HepG2 (cell line): ENCODE data around the gene ZNF33B. TPM values are rescaled to one million over a fixed set of nuclear protein-coding genes. Genes with fewer than 3 reads are reported as not detected.

Experiments used
- ATAC-seq: fragments of 200-7000 bp; cut with Tn5 transposase; 3 replicates; pipeline ENCODE4 v1.9.1; 2020; ENCODE audit warnings: mild to moderate bottlenecking, moderate library complexity
- BruUV-seq: library from RNA; stranded (reverse); fragments of 400-500 nt; replicated peaks from 2 replicates; lab custom pipeline; 2021; lab: Mats Ljungman, UMichigan
- CTCF ChIA-PET: fragments of 300-600 bp; formaldehyde crosslinking; extraction: SDS; loops from one replicate; lab custom pipeline; 2021; ENCODE audit warnings: low total read pairs, inconsistent platforms, low intra/inter-chr PET ratio; lab: Yijun Ruan, JAX
- POLR2A ChIA-PET: fragments of 350-600 bp; sonication (Branson Sonifier 250); formaldehyde crosslinking; loops from one replicate; lab custom pipeline; 2020; ENCODE audit warnings: antibody characterized with exemption, inconsistent platforms; lab: Yijun Ruan, JAX
- DNase-seq: peaks from one replicate; pipeline ENCODE4 v3.0.0-alpha.2; 2015; ENCODE audit warnings: low spot score
- FAIRE-seq: peaks from 3 replicates; lab custom pipeline; 2011; peaks lifted over from hg19 to GRCh38; lab: Jason Lieb, UNC
- H2AFZ ChIP-seq: one replicate; pipeline ENCODE4 v1.6.1; 2011; ENCODE audit warnings: low read length, inconsistent platforms
- H3K27ac ChIP-seq: fragments of 300-600 bp; 3 replicates; pipeline ENCODE4 v1.8.0; 2011; ENCODE audit warnings: mixed run types, mild to moderate bottlenecking, mixed read lengths, low read length, inconsistent platforms; ENCODE audit not compliant: insufficient read depth; ENCODE audit errors: extremely low read length
- H3K27me3 ChIP-seq, 2 experiments: fragments of 200-600 bp in 1 of 2; 2 replicates in 1 of 2; 3 replicates in 1 of 2; pipeline versions ENCODE4 v1.6.0 to v1.8.0; 2011; ENCODE audit warnings: low read length in 2 of 2, mild to moderate bottlenecking in 2 of 2, moderate library complexity in 2 of 2, inconsistent platforms in 1 of 2; ENCODE audit not compliant: insufficient read depth in 2 of 2, control insufficient read depth in 1 of 2
- H3K36me3 ChIP-seq, 2 experiments: fragments of 200-600 bp in 1 of 2; replicated peaks in 1 of 2; 2 replicates in 1 of 2; 3 replicates in 1 of 2; pipeline versions ENCODE4 v1.5.1 to v1.8.0; 2011; ENCODE audit warnings: low read length in 2 of 2, inconsistent platforms in 1 of 2; ENCODE audit not compliant: insufficient read depth in 2 of 2, control insufficient read depth in 1 of 2
- H3K4me1 ChIP-seq: 2 replicates; pipeline ENCODE4 v1.5.1; 2012; ENCODE audit warnings: low read length, inconsistent platforms; ENCODE audit not compliant: insufficient read depth
- H3K4me2 ChIP-seq: 2 replicates; pipeline ENCODE4 v1.6.0; 2011; ENCODE audit warnings: low read depth, low read length, inconsistent platforms
- H3K4me3 ChIP-seq, 3 experiments: fragments of 200-600 bp in 1 of 3; sonication (generic), shearing (Covaris generic) in 1 of 3; replicated peaks in 1 of 3; 2 replicates each; pipeline ENCODE4 v1.5.1; 2011 to 2016; ENCODE audit warnings: low read length in 3 of 3, inconsistent platforms in 2 of 3, low read depth in 2 of 3, mild to moderate bottlenecking in 2 of 3, control low read depth in 1 of 3, mixed read lengths in 1 of 3; ENCODE audit not compliant: insufficient read depth in 1 of 3
- H3K79me2 ChIP-seq: one replicate; pipeline ENCODE4 v1.6.1; 2011; ENCODE audit warnings: low read length, inconsistent platforms; ENCODE audit not compliant: insufficient read depth
- H3K9ac ChIP-seq: 2 replicates; pipeline ENCODE4 v1.6.0; 2011; ENCODE audit warnings: mild to moderate bottlenecking, low read depth, low read length, inconsistent platforms; ENCODE audit not compliant: insufficient read depth
- H3K9me3 ChIP-seq: 2 replicates; pipeline ENCODE4 v1.5.1; 2012; ENCODE audit warnings: mild to moderate bottlenecking, low read length
- H4K20me1 ChIP-seq: 2 replicates; pipeline ENCODE4 v1.6.0; 2011; ENCODE audit warnings: inconsistent platforms, mild to moderate bottlenecking, low read length, moderate library complexity; ENCODE audit not compliant: insufficient read depth
- HMGA1 ChIP-seq: sonication (generic); formaldehyde crosslinking; conservative IDR thresholded peaks from 2 replicates; pipeline ENCODE4 v1.4.0; 2020; ENCODE audit warnings: missing genetic modification reagents
- SIX4 ChIP-seq: sonication (generic); formaldehyde crosslinking; IDR thresholded peaks from 2 replicates; pipeline ENCODE4 v1.4.0; 2020; ENCODE audit warnings: missing genetic modification reagents
- SYNCRIP ChIP-seq: fragments of 200-400 bp; formaldehyde crosslinking; IDR thresholded peaks from 2 replicates; pipeline ENCODE4 v1.6.1; 2018; ENCODE audit warnings: mild to moderate bottlenecking, low read depth, low read length; ENCODE audit not compliant: insufficient read depth
- ZFAT ChIP-seq: sonication (generic); formaldehyde crosslinking; conservative IDR thresholded peaks from 2 replicates; pipeline ENCODE4 v1.8.1; 2023; ENCODE audit warnings: missing genetic modification reagents, inconsistent platforms
- ZFP37 ChIP-seq: sonication (generic); formaldehyde crosslinking; IDR thresholded peaks from 2 replicates; pipeline ENCODE4 v1.4.0; 2020; ENCODE audit warnings: missing genetic modification reagents, borderline replicate concordance
- ZNF264 ChIP-seq: sonication (generic); formaldehyde crosslinking; IDR thresholded peaks from 2 replicates; pipeline ENCODE4 v1.4.0; 2020; ENCODE audit warnings: missing genetic modification reagents
- ZNF598 ChIP-seq: sonication (generic); formaldehyde crosslinking; IDR thresholded peaks from 2 replicates; pipeline ENCODE4 v1.5.1; 2020; ENCODE audit warnings: mild to moderate bottlenecking, missing genetic modification reagents, borderline replicate concordance
- ZNF614 ChIP-seq: IDR thresholded peaks from 2 replicates; pipeline ENCODE4 v1.6.1; 2018; ENCODE audit warnings: missing biosample characterization, missing genetic modification reagents, inconsistent platforms, borderline replicate concordance
- ZNF746 ChIP-seq: sonication (generic); formaldehyde crosslinking; IDR thresholded peaks from 2 replicates; pipeline ENCODE4 v1.8.0; 2022; ENCODE audit warnings: mild to moderate bottlenecking, missing genetic modification reagents
- ZNF749 ChIP-seq: sonication (generic); formaldehyde crosslinking; IDR thresholded peaks from 2 replicates; pipeline ENCODE4 v1.8.0; 2022; ENCODE audit warnings: mild to moderate bottlenecking, missing genetic modification reagents, moderate library complexity, borderline replicate concordance
- WGBS: methylation state at CpG from one replicate; pipeline ENCODE4 v1.1.6; 2017; ENCODE audit warnings: low lambda C conversion rate; 5-methylcytosine and 5-hydroxymethylcytosine counted together
- in situ Hi-C: cut with HindIII; loops from 2 replicates; pipeline ENCODE4 v1.10.0; 2017; ENCODE audit warnings: low pct_unique_long_range_greater_than_20kb; ENCODE audit not compliant: extremely low pct_ligation_motif_present
- intact Hi-C: fragments of 100-400 bp; cut with micrococcal nuclease; formaldehyde crosslinking; loops from one replicate; pipeline ENCODE4 v1.10.0; 2022; ENCODE audit not compliant: unreplicated experiment
- polyA plus RNA-seq, 8 experiments: library from polyadenylated mRNA; depleted of rRNA in 3 of 8; stranded (reverse) in 7 of 8; unstranded in 1 of 8; fragments of >200 nt; fragmentation: Illumina TruSeq in 4 of 8; extraction: Trizol in 4 of 8; gene quantifications; 2 replicates each; pipeline versions ENCODE4 v1.2.1 to v1.2.3, GENCODE V29; 2011 to 2016; ENCODE audit warnings: low read depth in 4 of 8, missing spikeins in 1 of 8, mixed read lengths in 1 of 8; ENCODE audit not compliant: insufficient read depth in 1 of 8
- total RNA-seq, 5 experiments: library from RNA; depleted of rRNA; stranded (reverse); fragments of >200 nt; fragmentation: Illumina TruSeq; extraction: Trizol; gene quantifications; 2 replicates each; pipeline ENCODE4 v1.2.3, GENCODE V29; 2016; ENCODE audit warnings: low read depth in 1 of 5

Gene ZNF33B
- total and polyA plus RNA-seq, 2 of the 13 experiments (the other 11 are each of a cell fraction or from before 2014, with no cell fraction given), result 18.4 to 23.5 TPM

DNA sequence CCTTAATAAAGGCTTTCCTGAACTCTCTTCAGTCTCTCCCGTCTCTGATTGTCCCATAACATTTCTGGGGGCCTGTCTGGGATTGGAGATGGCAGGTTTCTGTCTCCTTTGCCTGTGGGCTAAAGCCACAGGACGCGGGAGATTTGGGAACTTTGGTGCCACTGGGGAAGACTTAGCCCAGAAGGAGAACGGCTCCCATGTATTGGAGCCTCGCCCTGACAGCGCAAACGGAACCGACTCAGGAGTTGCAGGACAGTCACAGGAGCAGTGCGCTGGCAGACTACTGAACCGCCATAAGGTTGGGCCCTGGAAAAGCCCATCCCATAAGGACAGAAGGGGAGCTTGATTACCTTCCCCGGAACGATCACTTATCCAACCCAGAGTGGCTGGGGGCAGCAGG lies 7.1 kb upstream of the ZNF33B start:
- POLR2A ChIA-PET, result no interaction called here

DNA sequence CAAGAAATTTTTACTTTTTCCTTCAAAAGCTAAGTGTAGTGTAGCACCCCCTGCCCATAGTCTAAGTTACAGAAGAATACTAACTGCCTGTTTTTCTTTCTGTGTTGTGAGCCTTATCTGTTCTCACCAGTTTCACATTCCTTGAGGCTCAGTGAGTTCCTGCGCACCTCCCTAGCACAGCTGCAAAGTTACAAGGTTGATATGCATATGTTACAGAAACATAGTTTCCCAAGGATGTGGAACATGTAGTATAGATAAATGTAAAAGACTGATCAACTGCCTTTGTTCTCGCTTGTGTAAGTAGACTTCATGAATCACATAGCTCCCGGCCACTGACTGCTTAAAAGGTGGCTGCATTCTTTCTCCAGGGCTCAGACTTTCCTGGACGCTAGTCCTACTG lies 6.7 kb upstream of the ZNF33B start:
- ChIA-PET POLR2A (no interaction called here), CTCF (no interaction called here)
- no peak overlapping the region for H3K9ac ChIP-seq
- no peaks in the 10 kb centered on the region for H3K9me3 ChIP-seq
- 27% methylated on average over 4 of the region's 4 CpGs for WGBS
- H3K27me3 ChIP-seq, result peaks cover 3 to 5% of the 10 kb centered on the region in 2 experiments; a peak in 2 of 5 replicates
- in situ Hi-C loops (no loop called here), intact Hi-C loops (no loop called here)
- H3K79me2 ChIP-seq, result no peaks in the 10 kb centered on the region
- FAIRE-seq (no peak), DNase-seq (no peak), ATAC-seq (peak; percentile 12; the same call in 1 of the 3 replicates)
- no peak overlapping the region for H3K27ac ChIP-seq
- H4K20me1 ChIP-seq, result no peaks in the 10 kb centered on the region
- no TSS peak for BruUV-seq
- H2AFZ ChIP-seq, result no peak overlapping the region
- peak overlapping the region; percentile 24; the same call in 1 of the 2 replicates for H3K4me2 ChIP-seq
- TF ChIP-seq ZFP37 (CRISPR knock-in tag), result no peak
- TF ChIP-seq SIX4 (CRISPR knock-in tag), result no peak
- H3K36me3 ChIP-seq, result no peaks in the 10 kb centered on the region
- H3K4me1 ChIP-seq, result peaks cover 26% of the 10 kb centered on the region
- no peak overlapping the region for H3K4me3 ChIP-seq

More for the DNA sequence above, 7.1 kb upstream of the ZNF33B start:
- in situ Hi-C loops, result no loop called here
- no peak overlapping the region for H3K9ac ChIP-seq
- H3K4me1 ChIP-seq, result peaks cover 28% of the 10 kb centered on the region
- intact Hi-C loops, result no loop called here
- FAIRE-seq (no peak), ATAC-seq (no peak), DNase-seq (no peak)
- H3K79me2 ChIP-seq, result no peaks in the 10 kb centered on the region
- H3K27ac ChIP-seq, result no peak overlapping the region
- H3K36me3 ChIP-seq, result no peaks in the 10 kb centered on the region
- WGBS, result 81% methylated on average over 7 of the region's 12 CpGs
- H3K4me3 ChIP-seq, result no peak overlapping the region
- CTCF ChIA-PET, result no interaction called here
- H3K4me2 ChIP-seq, result peak overlapping the region; percentile 24; the same call in 1 of the 2 replicates
- TF ChIP-seq ZNF749, result no peak
- TF ChIP-seq ZNF598 (CRISPR knock-in tag), result no peak
- TF ChIP-seq HMGA1, result no peak
- TF ChIP-seq ZNF614 (CRISPR knock-in tag), result no peak
- TF ChIP-seq ZNF264, result no peak
- TF ChIP-seq ZNF746, result no peak
- no peak for TF ChIP-seq SYNCRIP
- no peak for TF ChIP-seq ZFAT (CRISPR knock-in tag)
- no peaks in the 10 kb centered on the region for H4K20me1 ChIP-seq
- BruUV-seq, result no TSS peak
- no peak overlapping the region for H2AFZ ChIP-seq
- H3K27me3 ChIP-seq, result peaks cover 3 to 5% of the 10 kb centered on the region in 2 experiments; a peak in 2 of 5 replicates
- H3K9me3 ChIP-seq, result no peaks in the 10 kb centered on the region
